SK-N-SH (cell line): ENCODE results near the gene CHRNG. TPM values are rescaled to one million over a fixed set of nuclear protein-coding genes. Genes with fewer than 3 reads are reported as not detected.

ENCODE experiments used
- CTCF ChIA-PET: fragments of 300-600, 350-600 bp; formaldehyde crosslinking; extraction: SDS; loops from one replicate; lab custom pipeline; 2021; lab: Yijun Ruan, JAX
- POLR2A ChIA-PET: fragments of 350-600 bp; sonication (Branson Sonifier 250); formaldehyde crosslinking; extraction: SDS; loops from one replicate; lab custom pipeline; 2020; ENCODE audit warnings: antibody characterized with exemption, inconsistent platforms; lab: Yijun Ruan, JAX
- DNase-seq: peaks from one replicate; pipeline ENCODE4 v3.0.0; 2012
- H2AFZ ChIP-seq: fragments of 200-600 bp; sonication (generic); 2 replicates; pipeline ENCODE4 v1.8.1; 2016; ENCODE audit warnings: antibody characterized with exemption, mild to moderate bottlenecking, low read depth
- H3F3A ChIP-seq: fragments of 200-600 bp; sonication (generic); replicated peaks from 2 replicates; pipeline ENCODE3; 2016; ENCODE audit warnings: antibody characterized with exemption, mild to moderate bottlenecking; ENCODE audit not compliant: insufficient read depth
- H3K27ac ChIP-seq, 2 experiments: fragments of 200-500 bp in 1 of 2; fragments of 200-600 bp in 1 of 2; sonication (Bioruptor generic) in 1 of 2; sonication (generic), shearing (Covaris generic) in 1 of 2; 2 replicates each; pipeline versions ENCODE4 v1.5.1 to v1.6.1; 2014 to 2016; ENCODE audit warnings: low read depth in 2 of 2, inconsistent platforms in 1 of 2, low read length in 1 of 2, mild to moderate bottlenecking in 1 of 2, mixed read lengths in 1 of 2
- H3K27me3 ChIP-seq: fragments of 200-600 bp; sonication (generic), shearing (Covaris generic); 2 replicates; pipeline ENCODE4 v1.6.1; 2016; ENCODE audit warnings: mixed run types; ENCODE audit not compliant: insufficient read depth
- H3K36me3 ChIP-seq, 2 experiments: fragments of 200-500 bp in 1 of 2; fragments of 200-600 bp in 1 of 2; sonication (Bioruptor generic) in 1 of 2; sonication (generic) in 1 of 2; replicated peaks in 1 of 2; 2 replicates each; pipeline versions ENCODE3 to v1.5.1; 2014 to 2016; ENCODE audit warnings: low read length in 1 of 2, mild to moderate bottlenecking in 1 of 2; ENCODE audit not compliant: insufficient read depth in 2 of 2, control insufficient read depth in 1 of 2
- H3K4me1 ChIP-seq, 2 experiments: fragments of 200-500 bp in 1 of 2; fragments of 200-600 bp in 1 of 2; sonication (Bioruptor generic) in 1 of 2; sonication (generic), shearing (Covaris generic) in 1 of 2; 2 replicates each; pipeline versions ENCODE4 v1.5.1 to v1.6.1; 2014 to 2016; ENCODE audit warnings: low read depth in 1 of 2, low read length in 1 of 2, mixed run types in 1 of 2; ENCODE audit not compliant: insufficient read depth in 2 of 2, control insufficient read depth in 1 of 2
- H3K4me2 ChIP-seq: fragments of 200-600 bp; sonication (generic), shearing (Covaris generic); 2 replicates; pipeline ENCODE4 v1.6.1; 2017; ENCODE audit warnings: mixed run types
- H3K4me3 ChIP-seq, 2 experiments: fragments of 200-500 bp in 1 of 2; fragments of 200-600 bp in 1 of 2; sonication (Bioruptor generic) in 1 of 2; sonication (generic), shearing (Covaris generic) in 1 of 2; 2 replicates each; pipeline versions ENCODE4 v1.5.1 to v1.8.1; 2014 to 2016; ENCODE audit warnings: low read depth in 2 of 2, inconsistent platforms in 1 of 2, low read length in 1 of 2, mild to moderate bottlenecking in 1 of 2, mixed read lengths in 1 of 2, moderate library complexity in 1 of 2
- H3K79me2 ChIP-seq: fragments of 200-600 bp; sonication (generic); 2 replicates; pipeline ENCODE4 v1.8.1; 2017; ENCODE audit warnings: mild to moderate bottlenecking; ENCODE audit not compliant: insufficient read depth
- H3K9ac ChIP-seq: fragments of 200-600 bp; sonication (generic); 2 replicates; pipeline ENCODE4 v1.6.1; 2017; ENCODE audit warnings: mixed run types
- H3K9me2 ChIP-seq: fragments of 200-600 bp; sonication (generic); 2 replicates; pipeline ENCODE4 v1.6.1; 2017; ENCODE audit warnings: mixed run types
- H3K9me3 ChIP-seq: fragments of 200-600 bp; sonication (generic); 2 replicates; pipeline ENCODE4 v1.6.1; 2017; ENCODE audit warnings: mixed run types, mild to moderate bottlenecking, moderate library complexity
- H4K20me1 ChIP-seq: fragments of 200-600 bp; sonication (generic); 2 replicates; pipeline ENCODE4 v1.6.1; 2017; ENCODE audit warnings: mild to moderate bottlenecking, mixed run types; ENCODE audit not compliant: insufficient read depth
- CTCF ChIP-seq: fragments of 200-600 bp; sonication (generic); IDR thresholded peaks from 2 replicates; pipeline ENCODE4 v1.6.1; 2017; ENCODE audit warnings: antibody characterized with exemption, mild to moderate bottlenecking, moderate library complexity
- EP300 ChIP-seq, 2 experiments: IDR thresholded peaks; 2 replicates each; pipeline versions ENCODE4 v1.4.0 to v1.6.1; 2012; ENCODE audit warnings: borderline replicate concordance in 1 of 2, low read depth in 1 of 2, low read length in 1 of 2
- FOXM1 ChIP-seq: IDR thresholded peaks from 2 replicates; pipeline ENCODE4 v1.4.0; 2012; ENCODE audit warnings: low read depth, mild to moderate bottlenecking
- GABPA ChIP-seq: IDR thresholded peaks from 2 replicates; pipeline ENCODE4 v1.4.0; 2012; ENCODE audit warnings: low read depth, mild to moderate bottlenecking
- MAX ChIP-seq: IDR thresholded peaks from 2 replicates; pipeline ENCODE4 v1.4.0; 2012; ENCODE audit warnings: low read depth
- MEF2A ChIP-seq: IDR thresholded peaks from 2 replicates; pipeline ENCODE4 v1.4.0; 2012; ENCODE audit warnings: low read depth, borderline replicate concordance
- NRF1 ChIP-seq: IDR thresholded peaks from 2 replicates; pipeline ENCODE4 v1.6.1; 2012; ENCODE audit warnings: low read depth, mild to moderate bottlenecking, low read length
- PBX3 ChIP-seq: IDR thresholded peaks from 2 replicates; pipeline ENCODE4; 2012
- POLR2AphosphoS5 ChIP-seq: IDR thresholded peaks from 2 replicates; pipeline ENCODE4 v1.6.1; 2012; ENCODE audit warnings: low read depth, low read length
- REST ChIP-seq: IDR thresholded peaks from 2 replicates; pipeline ENCODE4 v1.6.1; 2012; ENCODE audit warnings: mild to moderate bottlenecking, low read depth, low read length, moderate library complexity
- RFX5 ChIP-seq: IDR thresholded peaks from 2 replicates; pipeline ENCODE4 v1.6.1; 2012; ENCODE audit warnings: mild to moderate bottlenecking, improper control_type of control experiment, low read length
- SMC3 ChIP-seq: IDR thresholded peaks from 2 replicates; pipeline ENCODE4 v1.6.1; 2012; ENCODE audit warnings: low read depth, low read length, improper control_type of control experiment
- TCF12 ChIP-seq: IDR thresholded peaks from 2 replicates; pipeline ENCODE4 v1.4.0; 2012
- TEAD4 ChIP-seq: IDR thresholded peaks from 2 replicates; pipeline ENCODE4 v1.4.0; 2012; ENCODE audit warnings: mild to moderate bottlenecking, borderline replicate concordance; ENCODE audit not compliant: insufficient read depth
- WGBS: methylation state at CpG from one replicate; pipeline ENCODE4 v1.1.6; 2017; ENCODE audit warnings: low lambda C conversion rate; 5-methylcytosine and 5-hydroxymethylcytosine counted together
- polyA plus RNA-seq, 3 experiments: library from polyadenylated mRNA; depleted of rRNA; stranded (reverse); fragments of >200 nt; gene quantifications; 2 replicates each; pipeline ENCODE4 v1.2.3, GENCODE V29; 2012

The CHRNG gene
- polyA plus RNA-seq, 1 of the 3 experiments (the other 2 are of a cell fraction) = not detected

- 74% methylated on average over 3 of the region's 4 CpGs for WGBS
- no peaks in the 10 kb centered on the region for H3K9me2 ChIP-seq
- H3K27ac ChIP-seq = no peak overlapping the region
- ChIA-PET CTCF (interaction anchor here (3.1 kb wide), 1 partner anchor 15 kb away, joined by 11 read pairs; no protein-coding TSS in a partner anchor), POLR2A (no interaction called here)
- no peaks in the 10 kb centered on the region for H3K9me3 ChIP-seq
- no peak overlapping the region for H3K4me2 ChIP-seq
- H3K27me3 ChIP-seq = peaks cover 30% of the 10 kb centered on the region
- no peaks in the 10 kb centered on the region for H3F3A ChIP-seq
- no peak overlapping the region for H3K4me3 ChIP-seq
- H3K4me1 ChIP-seq = peaks cover 0 to 45% of the 10 kb centered on the region in 2 experiments; a peak in 1 of 4 replicates
- H4K20me1 ChIP-seq = no peaks in the 10 kb centered on the region
- H3K36me3 ChIP-seq = no peaks in the 10 kb centered on the region
- no peak overlapping the region for H3K9ac ChIP-seq
- no peak overlapping the region for H2AFZ ChIP-seq
- peak; percentile 70 for DNase-seq
- H3K79me2 ChIP-seq = no peaks in the 10 kb centered on the region
- TF ChIP-seq PBX3 (no peak), SMC3 (no peak), NRF1 (no peak), TCF12 (no peak), MAX (no peak), GABPA (no peak), CTCF (no peak), RFX5 (no peak), TEAD4 (no peak), EP300 (IDR thresholded peaks at IDR 0.05; ENCODE audit: borderline replicate concordance in 1 of 2, low read depth in 1 of 2, low read length in 1 of 2) (no peak), REST (no peak), FOXM1 (no peak), POLR2AphosphoS5 (no peak), MEF2A (no peak)
- TF ChIP-seq, all 33 proteins: peak for 0
Measured at GRCh38 chr2:232506709-232507108, 32.8 kb upstream of the CHRNG start.
